GM12874 (cell line): ENCODE data around the gene PRSS48.

Source experiments
- CTCF ChIP-seq: IDR thresholded peaks from 2 replicates; pipeline ENCODE4 v1.5.1; 2011; ENCODE audit warnings: low read depth, mild to moderate bottlenecking, control low read depth, low read length, moderate library complexity; ENCODE audit not compliant: insufficient read depth

PRSS48 gene

GRCh38 chr4:151236036-151236435 is 40.9 kb upstream of the PRSS48 start:
- TF ChIP-seq CTCF, result no peak

DNA sequence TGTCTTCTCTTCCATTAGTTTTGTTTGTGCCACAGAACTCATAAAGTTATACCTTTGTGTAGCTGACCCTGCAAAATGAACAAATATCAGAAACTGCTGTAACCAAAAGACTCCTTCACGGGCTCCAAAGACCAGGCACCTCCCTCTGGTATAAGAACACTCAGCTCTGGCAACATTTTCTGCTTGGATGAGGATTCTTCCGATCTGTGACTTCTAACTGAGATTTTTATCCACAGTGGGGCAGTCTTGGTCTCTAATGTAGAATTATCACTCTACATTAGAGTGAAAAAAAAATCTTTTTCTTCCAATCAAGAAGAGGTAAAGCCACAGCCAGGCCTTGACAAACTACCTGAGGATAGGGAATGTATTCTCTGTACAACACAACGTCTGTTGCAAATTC is 38.5 kb upstream of the PRSS48 start:
- no peak for TF ChIP-seq CTCF

GRCh38 chr4:151239608-151240007 is 37.4 kb upstream of the PRSS48 start:
- no peak for TF ChIP-seq CTCF

DNA sequence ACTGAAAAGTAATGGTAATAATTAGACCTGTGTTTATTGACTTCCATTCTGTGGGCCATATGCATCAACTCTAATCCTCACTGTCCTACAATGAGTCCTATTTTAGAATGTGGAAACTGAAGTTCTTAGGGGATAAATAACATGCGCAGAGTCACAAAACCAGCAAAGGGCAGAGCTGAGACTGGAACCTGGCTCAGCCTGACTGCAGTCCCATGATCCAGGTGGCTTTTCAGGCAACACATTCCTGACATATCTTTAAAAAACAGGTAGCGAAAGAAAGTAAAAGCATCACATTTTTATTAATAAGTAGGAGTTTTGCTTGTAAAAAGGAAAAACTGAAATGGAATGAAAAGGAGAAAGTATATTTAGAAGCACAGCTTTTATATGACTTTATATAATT is 34.7 kb upstream of the PRSS48 start:
- no peak for TF ChIP-seq CTCF

GRCh38 chr4:151246742-151247141 is 30.2 kb upstream of the PRSS48 start:
- TF ChIP-seq CTCF, result no peak

DNA sequence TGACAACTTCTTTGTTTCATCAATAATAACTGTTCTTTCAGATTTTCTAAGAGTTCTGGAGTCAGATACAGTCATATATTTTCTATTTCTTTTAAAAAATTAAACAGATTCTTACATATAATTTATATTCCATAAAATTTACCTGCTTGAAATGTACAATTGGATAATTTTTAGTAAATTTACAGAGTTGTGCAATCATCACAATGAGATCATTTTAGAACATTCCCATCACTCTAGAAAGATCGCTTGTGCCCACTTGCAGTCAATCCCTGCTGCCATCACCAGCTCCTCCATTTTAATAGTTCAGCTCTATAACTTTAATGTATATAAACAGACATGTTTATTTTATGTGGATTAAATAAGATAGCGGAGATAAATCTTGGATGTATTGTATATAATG is 29.6 kb upstream of the PRSS48 start:
- no peak for TF ChIP-seq CTCF

DNA sequence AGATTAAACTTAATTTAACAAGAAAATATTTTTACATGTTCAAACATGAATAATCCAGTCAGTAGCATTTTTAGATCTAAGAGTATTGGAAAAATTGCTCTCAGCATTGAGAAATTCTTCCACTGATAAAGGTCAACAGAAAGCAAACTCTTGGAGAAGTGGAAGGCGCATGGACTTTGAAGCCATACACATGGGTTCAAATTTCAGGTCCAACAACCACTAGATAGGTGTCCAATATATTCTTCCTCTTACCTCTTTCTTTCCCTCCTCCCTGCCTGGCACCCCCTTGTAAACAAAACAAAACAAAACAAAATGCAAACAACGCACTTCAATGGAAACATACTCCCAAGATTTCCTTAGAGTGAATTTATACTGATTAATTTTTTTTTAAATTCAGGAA is 28.4 kb upstream of the PRSS48 start:
- TF ChIP-seq CTCF, result no peak

- no peak for TF ChIP-seq CTCF
Measured at GRCh38 chr4:151250706-151251105, 26.3 kb upstream of the PRSS48 start.
